ENCODE results near the gene NTSR1.
A peak's percentile ranks its signal among the peaks of the same experiment; 100 is the strongest.

NTSR1 gene

DNA sequence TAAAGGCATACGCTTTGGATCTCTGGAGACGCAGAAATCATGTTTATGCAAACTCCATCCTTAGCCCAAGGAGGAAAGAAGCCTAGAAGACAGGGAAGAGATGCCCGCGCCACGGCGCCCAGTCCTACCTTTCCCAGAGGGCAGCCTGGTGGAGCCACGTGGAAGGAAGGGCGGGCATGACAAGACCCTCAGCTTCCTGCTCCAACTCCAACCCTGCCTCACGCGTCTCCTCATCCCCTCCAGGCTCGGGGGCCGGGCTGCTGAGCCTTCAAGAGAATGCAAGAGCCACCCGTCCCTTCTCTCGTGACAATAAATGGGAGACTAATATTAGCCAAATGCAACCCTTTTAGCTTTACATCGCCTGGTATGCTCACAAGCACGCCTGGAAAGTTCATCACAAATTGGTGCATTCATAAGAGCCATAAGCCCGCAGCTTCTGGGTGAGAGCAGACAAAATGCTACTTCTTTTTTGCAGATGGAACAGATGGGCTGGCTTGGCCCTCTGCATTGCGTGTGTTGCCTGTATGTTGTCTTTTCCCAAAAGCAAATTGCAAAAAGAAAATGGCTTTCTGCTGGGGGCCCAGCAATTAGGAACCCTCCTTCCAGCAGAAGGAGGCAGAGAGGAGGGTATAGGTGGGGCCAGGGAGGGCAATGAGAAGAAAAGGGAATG, 8.2 kb upstream of the NTSR1 start:
- ATAC-seq (ENCODE audit: low read depth) (no peak), DNase-seq (ENCODE audit: low spot score) (no peak)
- Histone ChIP-seq H3K27ac (ENCODE audit: poor library complexity, severe bottlenecking) (no peak overlapping the region), H3K4me3 (ENCODE audit: severe bottlenecking) (no peak overlapping the region), H3K27me3 (ENCODE audit: insufficient read depth, poor library complexity, severe bottlenecking) (peaks cover 6% of the 10 kb centered on the region), H3K9me3 (ENCODE audit: severe bottlenecking) (no peaks in the 10 kb centered on the region), H3K4me1 (ENCODE audit: insufficient read depth, poor library complexity, severe bottlenecking) (peaks cover 27% of the 10 kb centered on the region), H3K36me3 (ENCODE audit: low read depth) (no peaks in the 10 kb centered on the region)
- TF ChIP-seq, protein P1, sequence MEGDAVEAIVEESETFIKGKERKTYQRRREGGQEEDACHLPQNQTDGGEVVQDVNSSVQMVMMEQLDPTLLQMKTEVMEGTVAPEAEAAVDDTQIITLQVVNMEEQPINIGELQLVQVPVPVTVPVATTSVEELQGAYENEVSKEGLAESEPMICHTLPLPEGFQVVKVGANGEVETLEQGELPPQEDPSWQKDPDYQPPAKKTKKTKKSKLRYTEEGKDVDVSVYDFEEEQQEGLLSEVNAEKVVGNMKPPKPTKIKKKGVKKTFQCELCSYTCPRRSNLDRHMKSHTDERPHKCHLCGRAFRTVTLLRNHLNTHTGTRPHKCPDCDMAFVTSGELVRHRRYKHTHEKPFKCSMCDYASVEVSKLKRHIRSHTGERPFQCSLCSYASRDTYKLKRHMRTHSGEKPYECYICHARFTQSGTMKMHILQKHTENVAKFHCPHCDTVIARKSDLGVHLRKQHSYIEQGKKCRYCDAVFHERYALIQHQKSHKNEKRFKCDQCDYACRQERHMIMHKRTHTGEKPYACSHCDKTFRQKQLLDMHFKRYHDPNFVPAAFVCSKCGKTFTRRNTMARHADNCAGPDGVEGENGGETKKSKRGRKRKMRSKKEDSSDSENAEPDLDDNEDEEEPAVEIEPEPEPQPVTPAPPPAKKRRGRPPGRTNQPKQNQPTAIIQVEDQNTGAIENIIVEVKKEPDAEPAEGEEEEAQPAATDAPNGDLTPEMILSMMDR (IDR thresholded peaks at IDR 0.05; ENCODE audit: poor library complexity, severe bottlenecking): no peak

DNA sequence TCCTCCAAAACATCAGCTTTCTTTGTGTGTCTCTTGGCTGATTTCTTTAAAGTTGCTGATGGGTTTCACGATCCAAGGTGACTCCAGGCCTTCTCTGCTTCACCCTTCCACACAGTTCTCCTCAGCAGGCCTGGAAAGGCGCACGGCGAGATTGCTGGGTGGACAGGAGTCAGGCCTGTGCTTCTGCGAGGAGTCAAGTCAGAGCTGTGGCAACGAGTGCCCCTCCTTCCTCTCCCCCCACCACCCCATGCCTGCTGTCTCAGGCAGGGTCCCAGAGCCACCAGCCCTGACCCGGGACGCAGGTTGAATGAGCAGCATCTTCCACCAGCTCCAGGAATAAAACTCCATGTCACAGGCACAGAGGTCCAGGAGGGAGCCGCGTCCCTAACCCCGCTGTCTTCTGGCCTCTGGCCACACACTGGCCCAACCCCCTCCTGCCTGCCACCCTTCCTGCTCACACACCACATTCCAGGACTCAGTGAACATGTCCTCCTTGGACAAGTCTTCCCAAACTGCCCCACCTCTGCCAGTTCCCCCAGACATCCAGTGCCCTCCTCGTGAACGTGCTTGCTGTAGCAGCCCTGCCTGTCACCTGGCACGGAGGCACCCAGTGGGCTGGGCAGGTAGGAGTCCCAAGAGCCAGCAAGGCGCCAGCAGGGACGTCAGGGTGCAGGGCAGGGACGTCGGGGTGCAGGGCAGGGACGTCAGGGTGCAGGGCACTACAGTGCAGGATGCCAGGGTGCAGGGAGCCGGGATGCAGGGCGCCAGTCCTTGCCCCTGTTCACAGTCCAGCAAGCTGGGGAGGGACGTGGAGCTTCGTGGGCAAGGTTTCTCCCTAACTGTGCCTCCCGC, 7.2 kb upstream of the NTSR1 start:
- H3K27me3 ChIP-seq (ENCODE audit: insufficient read depth, poor library complexity, severe bottlenecking): peaks cover 4% of the 10 kb centered on the region
- no peaks in the 10 kb centered on the region for H3K9me3 ChIP-seq (ENCODE audit: severe bottlenecking)
- no peak for DNase-seq (ENCODE audit: low spot score)
- peaks cover 37% of the 10 kb centered on the region for H3K4me1 ChIP-seq (ENCODE audit: insufficient read depth, poor library complexity, severe bottlenecking)
- H3K36me3 ChIP-seq (ENCODE audit: low read depth): no peaks in the 10 kb centered on the region
- no peak for ATAC-seq (ENCODE audit: low read depth)
- no peak overlapping the region for H3K27ac ChIP-seq (ENCODE audit: poor library complexity, severe bottlenecking)
- no peak overlapping the region for H3K4me3 ChIP-seq (ENCODE audit: severe bottlenecking)
- TF ChIP-seq, protein P1 (IDR thresholded peaks at IDR 0.05; ENCODE audit: poor library complexity, severe bottlenecking): no peak

DNA sequence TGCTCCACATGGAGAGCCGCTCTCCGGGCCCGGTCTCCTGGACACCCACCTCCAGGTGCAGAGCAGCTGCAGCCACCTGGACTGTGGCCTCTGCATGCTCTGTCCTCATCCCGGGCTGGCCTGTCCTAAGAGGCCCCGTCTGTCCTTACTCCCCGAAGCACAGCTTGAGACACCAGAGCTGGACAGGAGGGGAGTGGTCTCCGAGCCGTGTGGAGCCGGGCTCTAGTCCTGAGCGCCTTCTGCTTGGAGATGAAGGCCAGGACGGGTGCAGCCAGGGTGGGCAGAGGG, 6.7 kb upstream of the NTSR1 start:
- TF ChIP-seq, protein P1 (IDR thresholded peaks at IDR 0.05; ENCODE audit: poor library complexity, severe bottlenecking): no peak
- no peak overlapping the region for H3K4me3 ChIP-seq (ENCODE audit: severe bottlenecking)
- no peak for ATAC-seq (ENCODE audit: low read depth)

DNA sequence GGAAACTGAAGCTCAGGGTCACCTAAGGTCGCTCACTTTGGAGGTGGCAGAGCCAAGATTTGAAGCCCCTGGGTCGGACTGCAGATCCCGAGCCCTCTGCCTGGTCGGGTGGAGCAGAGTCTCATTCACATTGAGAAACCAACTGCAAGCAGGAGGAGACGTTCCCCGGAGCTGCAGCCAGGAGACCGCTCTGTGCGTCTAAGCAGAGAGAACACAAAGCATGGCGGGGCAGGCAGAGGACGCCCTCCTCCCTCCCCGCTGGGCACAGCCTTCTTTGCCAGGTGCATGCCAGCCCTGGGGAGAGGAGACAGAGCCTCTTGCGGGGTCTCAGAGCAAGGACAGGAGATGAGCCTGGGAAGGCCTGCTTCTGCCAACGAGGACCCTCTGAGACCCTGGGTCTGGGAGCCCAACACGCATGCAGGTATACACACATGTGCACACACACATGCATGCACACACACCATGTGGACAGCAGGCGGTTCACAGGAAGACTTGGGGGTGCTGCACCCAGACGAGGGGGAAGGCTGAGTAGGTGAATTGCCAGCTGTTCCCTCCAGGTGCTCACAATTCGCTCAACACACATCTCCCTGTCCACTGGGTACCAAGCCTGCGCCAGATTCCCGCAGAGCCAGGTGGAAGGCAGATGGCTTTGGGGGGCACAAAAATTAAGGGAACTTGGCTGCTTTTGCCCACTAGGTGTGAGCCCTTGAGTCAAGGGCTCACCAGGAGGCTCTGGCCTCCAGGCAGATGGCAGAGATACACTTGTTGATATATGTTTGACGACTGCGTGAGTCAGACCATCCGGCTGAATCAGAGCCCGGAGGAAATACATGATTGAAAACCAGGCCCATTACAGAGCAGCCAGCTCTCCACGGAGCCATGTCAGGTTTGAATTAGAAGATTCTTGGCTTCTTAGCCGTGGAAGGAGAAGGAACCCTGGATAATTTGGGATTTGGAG, 5.5 kb upstream of the NTSR1 start:
- H3K27me3 ChIP-seq (ENCODE audit: insufficient read depth, poor library complexity, severe bottlenecking): no peaks in the 10 kb centered on the region
- H3K9me3 ChIP-seq (ENCODE audit: severe bottlenecking): no peaks in the 10 kb centered on the region
- H3K27ac ChIP-seq (ENCODE audit: poor library complexity, severe bottlenecking): peak overlapping the region; percentile 97
- TF ChIP-seq, protein P1 (IDR thresholded peaks at IDR 0.05; ENCODE audit: poor library complexity, severe bottlenecking): peak; percentile 99
- DNase-seq (ENCODE audit: low spot score) (peak; percentile 99), ATAC-seq (ENCODE audit: low read depth) (peak; percentile 81)
- H3K4me1 ChIP-seq (ENCODE audit: insufficient read depth, poor library complexity, severe bottlenecking): peaks cover 49% of the 10 kb centered on the region
- no peaks in the 10 kb centered on the region for H3K36me3 ChIP-seq (ENCODE audit: low read depth)
- no peak overlapping the region for H3K4me3 ChIP-seq (ENCODE audit: severe bottlenecking)

More for the DNA sequence above, 6.7 kb upstream of the NTSR1 start:
- DNase-seq (ENCODE audit: low spot score): no peak
- Histone ChIP-seq H3K27ac (ENCODE audit: poor library complexity, severe bottlenecking) (no peak overlapping the region), H3K36me3 (ENCODE audit: low read depth) (no peaks in the 10 kb centered on the region), H3K4me1 (ENCODE audit: insufficient read depth, poor library complexity, severe bottlenecking) (peaks cover 43% of the 10 kb centered on the region), H3K27me3 (ENCODE audit: insufficient read depth, poor library complexity, severe bottlenecking) (peaks cover 4% of the 10 kb centered on the region), H3K9me3 (ENCODE audit: severe bottlenecking) (no peaks in the 10 kb centered on the region)

Measured in RWPE2 (cell line).